NT2/D1 (cell line): ENCODE data around the gene TMEM63B.

Experiments used
- SUZ12 ChIP-seq: IDR thresholded peaks from 2 replicates; pipeline ENCODE4 v1.6.1; 2011; ENCODE audit not compliant: insufficient read length, insufficient read depth; ENCODE audit errors: extremely low read depth
- YY1 ChIP-seq: IDR thresholded peaks from 2 replicates; pipeline ENCODE4 v1.6.1; 2011; ENCODE audit not compliant: insufficient read length, insufficient read depth
- ZNF274 ChIP-seq: IDR thresholded peaks from 2 replicates; pipeline ENCODE4 v1.6.1; 2011; ENCODE audit warnings: mild to moderate bottlenecking, low read depth, low read length

- TF ChIP-seq YY1 (no peak), SUZ12 (no peak), ZNF274 (no peak)
Observed at GRCh38 chr6:44082872-44083321, 44.5 kb upstream of the TMEM63B start.
